ENCODE results near the gene DLAT.
"Not testable (repeated sequence)": the region's sequence is repeated elsewhere in the genome, so short reads cannot be mapped to it uniquely, and the experiment has no call there.

Gene DLAT

DNA sequence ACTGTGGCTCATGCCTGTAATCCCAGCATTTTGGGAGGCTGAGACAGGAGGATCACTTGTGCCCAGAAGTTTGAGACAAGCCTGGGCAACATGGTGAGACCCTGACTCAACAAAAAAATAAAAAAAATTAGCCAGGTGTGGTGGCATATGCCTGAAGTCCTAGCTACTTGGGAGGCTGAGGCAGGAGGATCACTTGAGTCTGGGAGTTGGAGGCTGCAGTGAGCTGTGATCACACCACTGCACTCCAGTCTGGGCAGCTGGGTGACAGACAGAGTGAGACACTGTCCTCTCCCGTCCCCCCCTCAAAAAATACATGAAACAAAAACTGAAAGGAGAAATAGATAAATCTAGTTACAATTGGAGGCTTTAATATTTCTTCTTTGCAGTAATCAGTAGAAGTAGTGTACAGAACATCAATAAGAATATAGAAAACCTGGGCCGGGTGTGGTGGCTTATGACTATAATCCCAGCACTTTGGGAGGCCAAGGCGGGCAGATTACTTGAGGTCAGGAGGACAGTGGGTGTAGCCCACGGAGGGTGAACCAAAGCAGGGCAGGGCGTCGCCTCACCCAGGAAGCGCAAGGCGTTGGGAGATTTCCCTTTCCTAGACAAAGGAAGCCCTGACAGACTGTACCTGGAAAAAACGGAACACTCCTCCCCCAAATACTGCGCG, 19.6 kb upstream of the DLAT start:
- DNase-seq (ENCODE audit: low read depth, low spot score), result no peak

GRCh38 chr11:112006095-112006441, 19.1 kb upstream of the DLAT start:
- not testable (repeated sequence) for DNase-seq (ENCODE audit: low read depth, low spot score)

DNA sequence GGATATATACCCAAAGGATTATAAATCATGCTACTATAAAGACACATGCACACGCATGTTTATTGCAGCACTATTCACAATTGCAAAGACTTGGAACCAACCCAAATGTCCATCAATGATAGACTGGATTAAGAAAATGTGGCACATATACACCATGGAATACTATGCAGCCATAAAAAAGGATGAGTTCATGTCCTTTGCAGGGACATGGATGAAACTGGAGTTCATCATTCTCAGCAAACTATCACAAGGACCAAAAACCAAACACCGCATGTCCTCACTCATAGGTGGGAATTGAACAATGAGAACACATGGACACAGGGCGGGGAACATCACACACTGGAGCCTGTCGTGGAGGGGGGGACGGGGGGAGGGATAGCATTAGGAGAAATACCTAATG, 13.8 kb upstream of the DLAT start:
- DNase-seq (ENCODE audit: low read depth, low spot score), result not testable (repeated sequence)

- DNase-seq (ENCODE audit: low read depth, low spot score), result no peak
Observed at GRCh38 chr11:112012874-112013273, 12.3 kb upstream of the DLAT start.

- DNase-seq (ENCODE audit: low read depth, low spot score), result no peak
Observed at GRCh38 chr11:112013497-112014164, 11.6 kb upstream of the DLAT start.

- DNase-seq (ENCODE audit: low read depth, low spot score), result no peak
Observed at GRCh38 chr11:112016088-112016764, 9.0 kb upstream of the DLAT start.

DNA sequence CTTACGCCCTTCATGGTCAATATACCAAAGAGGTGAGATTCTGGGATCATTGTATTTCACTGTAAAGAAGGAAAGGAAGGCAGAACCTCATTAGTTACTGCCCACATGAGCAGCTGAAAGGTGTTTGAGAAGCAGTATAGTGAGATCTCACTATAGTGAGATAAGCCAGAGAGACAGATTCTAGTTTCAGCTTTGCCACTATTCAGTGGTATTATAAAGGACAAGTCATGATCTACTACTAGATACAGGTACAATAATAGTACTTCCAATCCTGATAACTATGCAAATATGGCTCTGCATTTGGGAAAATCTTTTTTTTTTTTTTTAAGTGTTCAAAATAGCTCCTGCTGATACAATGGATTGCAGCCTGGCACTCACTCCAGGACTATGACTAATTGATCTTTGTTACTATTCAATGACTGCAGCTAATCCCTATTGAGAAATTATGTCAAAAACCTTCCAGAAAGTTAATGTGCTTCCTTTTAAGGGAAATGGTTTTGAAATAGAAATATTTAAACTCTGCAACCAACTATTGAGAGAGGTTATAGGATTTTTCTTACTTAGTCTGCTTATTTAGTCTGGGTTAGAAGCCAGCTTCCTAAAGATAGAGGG, 8.3 kb upstream of the DLAT start:
- DNase-seq (ENCODE audit: low read depth, low spot score), result no peak

DNA sequence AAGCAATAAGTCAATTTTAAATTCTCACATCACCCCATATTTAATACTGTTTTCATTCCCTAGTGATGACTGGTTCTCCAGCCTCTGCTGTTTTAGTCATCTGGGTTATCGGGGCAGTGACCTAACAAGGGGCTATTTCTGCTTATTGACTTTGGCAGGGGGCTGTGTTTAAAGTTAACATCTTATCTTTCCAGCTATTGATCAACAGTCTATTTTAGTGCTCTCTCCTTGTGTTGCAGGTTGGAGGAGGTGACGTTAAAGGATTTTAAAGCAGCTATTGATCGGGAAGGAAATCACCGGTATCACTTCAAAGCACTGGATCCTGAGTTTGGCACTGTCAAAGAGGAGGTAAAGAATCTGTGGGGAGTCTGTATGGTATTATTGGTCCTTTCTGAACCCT, 7.7 kb upstream of the DLAT start:
- DNase-seq (ENCODE audit: low read depth, low spot score), result no peak

GRCh38 chr11:112019066-112019465, 6.1 kb upstream of the DLAT start:
- DNase-seq (ENCODE audit: low read depth, low spot score), result no peak

- DNase-seq (ENCODE audit: low read depth, low spot score), result no peak
Observed at GRCh38 chr11:112023104-112023503, 2.1 kb upstream of the DLAT start.

- DNase-seq (ENCODE audit: low read depth, low spot score), result no peak
Observed at GRCh38 chr11:112024178-112024772, 933 bp upstream of the DLAT start.

- no peak for DNase-seq (ENCODE audit: low read depth, low spot score)
Observed at GRCh38 chr11:112025707-112026106, 499 bp downstream of the DLAT start.

DNA sequence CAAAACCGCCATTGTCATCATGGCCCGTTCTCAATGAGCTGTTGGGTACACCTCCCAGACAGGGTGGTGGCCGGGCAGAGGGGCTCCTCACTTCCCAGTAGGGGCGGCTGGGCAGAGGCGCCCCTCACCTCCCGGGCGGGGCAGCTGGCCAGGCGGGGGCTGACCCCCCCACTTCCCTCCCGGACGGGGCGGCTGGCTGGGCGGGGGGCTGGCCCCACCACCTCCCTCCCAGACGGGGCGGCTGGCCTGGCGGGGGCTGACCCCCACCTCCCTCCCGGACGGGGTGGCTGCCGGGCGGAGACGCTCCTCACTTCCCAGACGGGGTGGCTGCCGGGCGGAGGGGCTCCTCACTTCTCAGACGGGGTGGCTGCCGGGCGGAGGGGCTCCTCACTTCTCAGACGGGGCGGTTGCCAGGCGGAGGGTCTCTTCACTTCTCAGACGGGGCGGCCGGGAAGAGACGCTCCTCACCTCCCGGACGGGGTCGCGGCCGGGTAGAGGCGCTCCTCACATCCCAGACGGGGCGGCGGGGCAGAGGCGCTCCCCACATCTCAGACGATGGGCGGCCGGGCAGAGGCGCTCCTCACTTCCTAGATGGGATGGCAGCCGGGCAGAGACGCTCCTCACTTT, 1.7 kb downstream of the DLAT start:
- DNase-seq (ENCODE audit: low read depth, low spot score), result not testable (repeated sequence)

GRCh38 chr11:112029460-112029859, 4.3 kb downstream of the DLAT start:
- DNase-seq (ENCODE audit: low read depth, low spot score), result no peak

GRCh38 chr11:112033902-112034301, 8.7 kb downstream of the DLAT start:
- DNase-seq (ENCODE audit: low read depth, low spot score), result no peak

DNA sequence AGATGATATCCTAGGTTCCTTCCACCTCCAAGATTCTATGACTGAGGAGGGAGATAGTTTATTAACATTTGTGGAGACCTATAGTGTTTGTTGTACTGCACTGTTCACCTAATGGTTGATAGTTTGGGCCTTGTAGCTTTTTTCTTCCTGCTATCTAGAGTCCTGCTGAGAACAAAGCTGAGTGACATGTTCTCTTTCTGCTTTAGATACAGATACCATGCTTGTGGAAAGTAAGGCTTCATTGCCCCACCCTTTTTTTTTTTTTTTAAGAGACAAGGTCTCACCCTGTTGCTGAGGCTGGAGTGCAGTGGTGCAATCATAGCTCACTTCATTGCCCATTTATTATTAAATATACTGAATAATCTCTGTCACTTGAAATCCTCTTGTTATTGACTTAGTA, 12.3 kb downstream of the DLAT start:
- no peak for DNase-seq (ENCODE audit: low read depth, low spot score)

DNA sequence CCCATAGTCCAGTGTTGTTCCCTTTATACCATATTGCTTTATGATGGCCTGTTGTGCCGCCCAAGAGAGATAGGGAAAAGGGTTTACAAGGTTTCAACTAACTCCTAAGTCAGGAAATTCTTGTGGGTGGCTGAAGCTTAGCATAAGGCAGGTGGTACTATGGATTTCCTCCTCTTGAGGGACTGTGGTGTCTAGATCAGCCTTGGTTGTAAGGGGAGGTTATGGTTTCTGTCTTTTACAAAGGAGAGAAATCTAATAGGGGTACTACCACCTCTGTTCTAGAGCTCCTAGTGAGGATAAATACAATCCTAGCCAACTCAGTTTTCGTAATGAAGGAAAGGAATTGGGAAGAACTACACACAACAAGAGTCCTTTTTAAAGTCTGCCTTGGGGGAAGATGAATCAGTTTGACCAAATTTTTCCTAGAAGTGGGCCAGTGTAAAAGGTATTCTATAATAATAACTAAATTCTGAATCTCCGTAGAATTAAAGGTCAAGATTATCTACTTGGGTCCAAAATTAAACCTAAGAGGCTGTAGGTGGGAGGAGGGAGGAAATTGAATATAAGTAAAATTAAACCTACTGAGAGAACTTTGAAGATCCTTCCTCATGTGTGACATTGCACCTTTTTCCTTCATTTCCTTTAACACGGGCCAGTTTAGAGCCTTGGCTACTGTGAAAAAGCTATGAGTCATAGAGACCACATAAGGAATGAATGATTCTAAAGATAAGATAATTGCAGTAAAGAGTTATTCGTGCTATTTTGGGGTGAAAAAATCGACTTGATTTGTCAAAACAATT, 17.2 kb downstream of the DLAT start:
- no peak for DNase-seq (ENCODE audit: low read depth, low spot score)

DNA sequence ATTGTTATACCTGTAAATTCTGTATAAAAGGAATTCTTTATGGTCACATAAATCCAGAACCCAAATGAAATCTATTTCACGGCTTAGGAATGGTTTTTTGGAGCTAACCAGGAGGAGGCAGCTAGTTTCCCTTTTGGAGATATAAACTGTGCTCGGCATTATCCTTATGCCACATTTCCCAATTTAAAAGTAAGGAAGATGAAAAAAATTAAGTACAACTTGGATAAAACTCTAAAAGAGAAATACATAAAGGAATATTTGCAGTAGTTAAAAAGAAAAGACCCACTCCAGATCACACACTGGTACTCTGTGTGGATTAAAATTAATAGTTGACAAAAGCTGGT, 17.7 kb downstream of the DLAT start:
- no peak for DNase-seq (ENCODE audit: low read depth, low spot score)

- no peak for DNase-seq (ENCODE audit: low read depth, low spot score)
Observed at GRCh38 chr11:112044961-112045360, 19.8 kb downstream of the DLAT start.

DNA sequence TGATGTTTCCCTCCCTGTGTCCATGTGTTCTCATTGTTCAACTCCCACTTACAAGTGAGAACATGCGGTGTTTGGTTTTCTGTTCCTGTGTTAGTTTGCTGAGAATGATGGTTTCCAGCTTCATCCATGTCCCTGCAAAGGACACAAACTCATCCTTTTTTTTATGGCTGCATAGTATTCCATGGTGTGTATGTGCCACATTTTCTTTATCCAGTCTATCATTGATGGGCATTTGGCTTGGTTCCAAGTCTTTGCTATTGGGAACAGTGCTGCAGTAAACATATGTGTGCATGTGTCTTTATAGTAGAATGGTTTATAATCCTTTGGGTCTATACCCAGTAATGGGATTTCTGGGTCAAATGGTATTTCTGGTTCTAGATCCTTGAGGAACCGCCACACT, 21.4 kb downstream of the DLAT start:
- DNase-seq (ENCODE audit: low read depth, low spot score), result not testable (repeated sequence)

- not testable (repeated sequence) for DNase-seq (ENCODE audit: low read depth, low spot score)
Observed at GRCh38 chr11:112048256-112048655, 23.0 kb downstream of the DLAT start.

Measured in smooth muscle cell of the brain vasculature (primary cell).